Measurements from ENCODE around the gene MRPL27. TPM values are rescaled to one million over a fixed set of nuclear protein-coding genes. Genes with fewer than 3 reads are reported as not detected.

The MRPL27 gene
- total and polyA plus RNA-seq, 12 donors = 75.0 to 287 (median 96.6) TPM

DNA sequence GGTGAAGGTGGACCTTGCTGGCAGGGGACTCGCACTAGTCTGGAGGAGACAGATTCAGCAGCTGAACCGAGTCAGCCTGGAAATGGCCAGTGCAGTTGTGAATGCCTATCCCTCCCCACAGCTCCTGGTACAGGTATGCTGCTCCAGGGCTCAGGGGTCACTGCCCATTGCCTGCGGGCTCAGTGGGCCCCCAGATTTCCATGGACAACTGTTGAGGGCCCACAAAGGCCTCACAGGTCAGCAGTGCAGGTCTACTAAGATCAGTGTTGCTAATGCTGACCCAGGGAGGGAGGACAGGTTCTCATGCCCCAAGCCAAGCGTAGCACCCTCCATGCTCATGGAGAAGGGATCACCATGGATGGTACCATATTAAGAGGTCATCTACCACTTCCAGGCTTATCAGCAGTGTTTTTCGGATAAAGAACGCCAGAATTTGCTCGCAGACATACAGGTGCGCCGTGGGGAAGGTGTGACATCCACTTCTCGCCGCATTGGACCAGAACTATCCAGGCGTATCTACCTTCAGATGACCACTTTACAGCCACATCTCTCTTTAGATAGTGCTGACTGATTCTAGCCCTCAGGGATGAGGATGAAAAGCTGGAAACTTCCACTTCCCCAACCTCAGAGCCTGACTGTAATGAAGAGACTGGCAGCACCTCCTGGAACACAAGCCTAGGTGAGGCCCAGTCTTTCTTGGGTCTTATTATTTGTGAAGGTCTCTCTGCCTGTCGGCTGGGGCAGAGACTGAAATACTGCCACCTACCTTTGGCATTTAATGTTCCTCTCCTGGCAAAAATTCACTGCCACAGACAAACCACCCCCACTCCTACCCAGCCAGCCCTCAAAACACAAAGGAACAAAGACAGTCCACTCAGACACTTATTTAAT, 7.6 kb upstream of the MRPL27 start:
- Histone ChIP-seq H3K36me3 (replicated peaks in 1 of 2) (peaks cover 0 to 56% of the 10 kb centered on the region in 2 donors), H3K27ac (no peak overlapping the region), H3K4me3 (no peak overlapping the region), H3K9me3 (replicated peaks in 1 of 3) (no peaks in the 10 kb centered on the region), H3K27me3 (no peaks in the 10 kb centered on the region), H3K4me1 (replicated peaks in 1 of 2) (no peaks in the 10 kb centered on the region)
- intact Hi-C loops (cut with DNase I) = no loop called here
- WGBS, 4 donors = 85 to 91% (median 89%) methylated on average over 10 to 13 of the region's 13 CpGs
- no peak for DNase-seq
- TF ChIP-seq, protein P1, sequence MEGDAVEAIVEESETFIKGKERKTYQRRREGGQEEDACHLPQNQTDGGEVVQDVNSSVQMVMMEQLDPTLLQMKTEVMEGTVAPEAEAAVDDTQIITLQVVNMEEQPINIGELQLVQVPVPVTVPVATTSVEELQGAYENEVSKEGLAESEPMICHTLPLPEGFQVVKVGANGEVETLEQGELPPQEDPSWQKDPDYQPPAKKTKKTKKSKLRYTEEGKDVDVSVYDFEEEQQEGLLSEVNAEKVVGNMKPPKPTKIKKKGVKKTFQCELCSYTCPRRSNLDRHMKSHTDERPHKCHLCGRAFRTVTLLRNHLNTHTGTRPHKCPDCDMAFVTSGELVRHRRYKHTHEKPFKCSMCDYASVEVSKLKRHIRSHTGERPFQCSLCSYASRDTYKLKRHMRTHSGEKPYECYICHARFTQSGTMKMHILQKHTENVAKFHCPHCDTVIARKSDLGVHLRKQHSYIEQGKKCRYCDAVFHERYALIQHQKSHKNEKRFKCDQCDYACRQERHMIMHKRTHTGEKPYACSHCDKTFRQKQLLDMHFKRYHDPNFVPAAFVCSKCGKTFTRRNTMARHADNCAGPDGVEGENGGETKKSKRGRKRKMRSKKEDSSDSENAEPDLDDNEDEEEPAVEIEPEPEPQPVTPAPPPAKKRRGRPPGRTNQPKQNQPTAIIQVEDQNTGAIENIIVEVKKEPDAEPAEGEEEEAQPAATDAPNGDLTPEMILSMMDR (IDR thresholded peaks at IDR 0.05) = no peak
- no peak for TF ChIP-seq POLR2A (IDR thresholded peaks at IDR 0.05)

DNA sequence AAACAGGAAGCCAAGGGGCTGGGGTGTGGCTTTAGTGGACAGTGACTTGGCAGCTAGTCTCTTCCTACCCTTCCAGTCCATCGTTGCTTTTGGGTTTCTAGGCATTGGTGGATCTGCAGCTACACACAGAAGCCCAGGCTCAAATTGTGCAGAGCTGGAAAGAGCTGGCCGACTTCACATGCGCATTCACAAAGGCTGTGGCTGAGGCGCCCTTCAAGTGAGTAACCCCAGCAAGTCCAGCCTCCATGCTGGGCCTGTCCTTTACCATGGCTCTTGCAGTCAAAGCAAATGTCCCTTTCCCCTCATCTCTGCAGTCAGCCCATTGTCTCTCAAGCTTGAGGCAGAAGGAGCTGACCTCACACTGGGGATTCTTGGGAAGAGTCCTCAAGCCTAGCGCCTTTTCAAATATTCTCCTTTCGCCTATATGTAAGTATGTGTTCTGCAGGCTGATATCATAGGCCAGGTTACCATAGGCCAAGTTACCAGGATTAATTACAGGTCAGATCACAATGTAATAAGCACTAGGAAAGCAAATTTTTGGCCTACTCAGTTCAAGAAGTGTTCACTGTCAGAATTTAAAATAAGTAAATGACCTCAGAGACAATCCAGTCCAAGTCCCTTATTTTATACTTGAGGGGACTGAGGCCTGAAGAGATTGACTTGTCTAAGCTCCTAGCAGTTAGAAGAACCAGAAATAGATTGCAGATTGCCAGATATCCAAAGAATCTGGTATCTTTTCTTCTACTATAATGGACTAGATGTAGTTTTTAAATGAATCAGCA, 6.6 kb upstream of the MRPL27 start:
- Histone ChIP-seq H3K36me3 (replicated peaks in 1 of 2) (peaks cover 0 to 45% of the 10 kb centered on the region in 2 donors), H3K4me3 (no peak overlapping the region), H3K27ac (no peak overlapping the region), H3K9me3 (replicated peaks in 1 of 3) (no peaks in the 10 kb centered on the region), H3K4me1 (replicated peaks in 1 of 2) (no peaks in the 10 kb centered on the region), H3K27me3 (no peaks in the 10 kb centered on the region)
- WGBS, 4 donors = 90 to 94% (median 91%) methylated on average over 6 of the region's 6 CpGs
- no peak for DNase-seq
- intact Hi-C loops (cut with DNase I) = no loop called here
- TF ChIP-seq POLR2A (IDR thresholded peaks at IDR 0.05) = no peak
- TF ChIP-seq, protein P1 (IDR thresholded peaks at IDR 0.05) = no peak

DNA sequence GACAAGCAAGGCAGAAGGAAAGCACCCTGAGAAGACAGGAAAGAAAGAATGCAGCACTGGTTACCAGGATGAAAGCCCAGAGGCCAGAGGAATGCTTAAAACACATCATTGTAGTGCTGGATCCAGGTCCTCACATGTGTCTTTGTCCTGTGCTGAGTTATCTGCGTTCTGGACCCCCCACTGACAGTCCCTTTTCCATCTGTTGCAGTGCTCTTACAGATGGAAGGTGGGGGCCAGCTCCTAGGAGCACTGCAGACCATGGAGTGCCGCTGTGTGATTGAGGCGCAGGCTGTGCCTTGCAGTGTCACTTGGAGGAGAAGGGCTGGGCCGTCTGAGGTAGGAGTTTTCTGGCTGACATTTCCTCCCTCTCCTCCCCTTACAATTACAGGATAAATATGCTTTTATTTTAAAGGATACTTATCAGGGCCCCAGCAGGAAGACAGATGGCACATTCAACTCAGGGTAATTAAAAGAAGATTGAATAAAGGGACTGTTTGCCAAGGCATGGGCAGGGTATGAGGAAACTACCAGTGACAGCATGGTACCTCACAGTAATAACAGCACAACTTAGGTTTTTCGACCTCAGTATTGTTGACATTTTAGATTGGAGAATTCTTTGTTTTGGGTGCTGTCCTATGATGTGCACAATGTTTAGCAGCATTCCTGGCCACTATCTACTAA, 3.0 kb upstream of the MRPL27 start:
- intact Hi-C loops (cut with DNase I) = no loop called here
- Histone ChIP-seq H3K9me3 (replicated peaks in 1 of 3) (no peaks in the 10 kb centered on the region), H3K27ac (no peak overlapping the region), H3K4me1 (replicated peaks in 1 of 2) (peaks cover 6 to 17% of the 10 kb centered on the region in 2 donors), H3K27me3 (no peaks in the 10 kb centered on the region), H3K36me3 (replicated peaks in 1 of 2) (peaks cover 0 to 10% of the 10 kb centered on the region in 2 donors), H3K4me3 (no peak overlapping the region)
- no peak for DNase-seq
- no peak for TF ChIP-seq POLR2A (IDR thresholded peaks at IDR 0.05)
- TF ChIP-seq, protein P1 (IDR thresholded peaks at IDR 0.05) = no peak
- WGBS, 4 donors = 76 to 87% (median 80%) methylated on average over 5 of the region's 5 CpGs

DNA sequence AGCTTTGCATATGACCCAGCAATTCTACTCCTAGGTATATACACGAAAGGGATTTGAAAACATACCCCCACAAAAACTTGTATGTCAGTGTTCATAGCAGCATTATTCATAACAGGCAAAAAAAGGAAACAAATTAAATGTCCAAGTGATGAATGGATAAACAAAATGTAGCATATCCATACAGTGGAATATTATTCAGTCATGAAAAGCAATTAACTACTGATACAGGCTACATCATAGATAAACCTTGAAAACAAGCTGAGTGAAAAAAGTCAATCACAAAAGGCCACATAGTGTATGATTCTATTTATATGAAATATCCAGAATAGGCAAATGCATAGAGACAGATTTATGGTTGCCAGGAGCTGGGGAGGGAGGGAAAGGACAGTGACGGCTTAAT, 721 bp upstream of the MRPL27 start:
- peaks cover 6 to 17% of the 10 kb centered on the region in 2 donors for H3K4me1 ChIP-seq (replicated peaks in 1 of 2)
- no peaks in the 10 kb centered on the region for H3K9me3 ChIP-seq (replicated peaks in 1 of 3)
- H3K36me3 ChIP-seq (replicated peaks in 1 of 2) = peaks cover 0 to 21% of the 10 kb centered on the region in 2 donors
- no peak for DNase-seq
- intact Hi-C loops (cut with DNase I) = no loop called here
- TF ChIP-seq, protein P1 (IDR thresholded peaks at IDR 0.05) = no peak
- TF ChIP-seq POLR2A (IDR thresholded peaks at IDR 0.05) = no peak
- no peaks in the 10 kb centered on the region for H3K27me3 ChIP-seq
- no peak overlapping the region for H3K27ac ChIP-seq
- H3K4me3 ChIP-seq = no peak overlapping the region
- WGBS, 4 donors = 82 to 89% (median 85%) methylated on average over 2 of the region's 2 CpGs

Data from adrenal gland (tissue), 12 donors.